HCT116 (cell line): ENCODE data around the gene CRAT. TPM values are rescaled to one million over a fixed set of nuclear protein-coding genes. Genes with fewer than 3 reads are reported as not detected.

ENCODE experiments used
- ATAC-seq: fragments of 200-7000 bp; cut with Tn5 transposase; 2 replicates; pipeline ENCODE4 v1.9.1; 2020; ENCODE audit warnings: mild to moderate bottlenecking, moderate library complexity
- BruUV-seq: library from RNA; stranded (reverse); fragments of 400-500 nt; replicated peaks from 2 replicates; lab custom pipeline; 2021; lab: Mats Ljungman, UMichigan
- CTCF ChIA-PET: fragments of 300-600 bp; sonication (Branson Sonifier 250); formaldehyde crosslinking; loops from one replicate; lab custom pipeline; 2021; ENCODE audit warnings: antibody characterized with exemption; lab: Charles Lee
- POLR2A ChIA-PET: fragments of 300-600, 350-600 bp; sonication (Branson Sonifier 250); formaldehyde crosslinking; loops from one replicate; lab custom pipeline; 2021; ENCODE audit warnings: antibody characterized with exemption; lab: Charles Lee
- RAD21 ChIA-PET, 2 experiments: fragments of 300-600 bp; sonication (Branson Sonifier 250); formaldehyde crosslinking; loops; one replicate each; lab custom pipeline; 2023; ENCODE audit warnings: low total read pairs in 2 of 2; ENCODE audit not compliant: uncharacterized antibody in 2 of 2, unreplicated experiment in 2 of 2, low non-redundant PET in 1 of 2; lab: Charles Lee
- DNase-seq: peaks from one replicate; pipeline ENCODE4 v3.0.0-alpha.2; 2010; ENCODE audit warnings: low read depth, low spot score
- H2AFZ ChIP-seq: fragments of 200-600 bp; shearing (Covaris generic), sonication (generic); 2 replicates; pipeline ENCODE4 v1.6.1; 2017; ENCODE audit warnings: low read depth, mixed run types, mixed read lengths, antibody characterized with exemption, low read length; ENCODE audit not compliant: poor library complexity, severe bottlenecking
- H3K27ac ChIP-seq: 2 replicates; pipeline ENCODE4 v1.5.1; 2012; ENCODE audit warnings: low read depth, low read length
- H3K27me3 ChIP-seq: fragments of 200-600 bp; sonication (generic); 2 replicates; pipeline ENCODE4 v1.6.1; 2016; ENCODE audit warnings: mixed run types, low read length, mixed read lengths; ENCODE audit not compliant: insufficient read depth
- H3K36me3 ChIP-seq, 2 experiments: fragments of 200-500 bp in 1 of 2; fragments of 200-600 bp in 1 of 2; sonication (Bioruptor generic) in 1 of 2; sonication (generic) in 1 of 2; 2 replicates each; pipeline versions ENCODE4 v1.5.1 to v1.6.1; 2014 to 2016; ENCODE audit warnings: low read length in 2 of 2, inconsistent platforms in 1 of 2, mixed read lengths in 1 of 2, mixed run types in 1 of 2; ENCODE audit not compliant: insufficient read depth in 2 of 2, control insufficient read depth in 1 of 2
- H3K4me1 ChIP-seq, 2 experiments: fragments of 200-600 bp in 1 of 2; sonication (generic) in 1 of 2; 2 replicates each; pipeline versions ENCODE4 v1.5.1 to v1.6.1; 2012 to 2017; ENCODE audit warnings: low read length in 2 of 2, inconsistent platforms in 1 of 2, mild to moderate bottlenecking in 1 of 2, mixed read lengths in 1 of 2, mixed run types in 1 of 2, moderate library complexity in 1 of 2; ENCODE audit not compliant: insufficient read depth in 2 of 2, control insufficient read depth in 1 of 2
- H3K4me2 ChIP-seq: fragments of 200-600 bp; sonication (generic); 2 replicates; pipeline ENCODE4 v1.6.1; 2017; ENCODE audit warnings: mixed run types, low read length, mixed read lengths
- H3K4me3 ChIP-seq, 2 experiments: fragments of 200-600 bp in 1 of 2; sonication (generic) in 1 of 2; replicated peaks in 1 of 2; 2 replicates each; pipeline ENCODE4 v1.5.1; 2011 to 2016; ENCODE audit warnings: low read length in 2 of 2, control low read depth in 1 of 2, low read depth in 1 of 2, mild to moderate bottlenecking in 1 of 2, mixed read lengths in 1 of 2, mixed run types in 1 of 2
- H3K79me2 ChIP-seq: fragments of 200-600 bp; sonication (generic); 2 replicates; pipeline ENCODE4 v1.6.1; 2017; ENCODE audit warnings: mild to moderate bottlenecking, mixed run types, low read length, moderate library complexity, mixed read lengths; ENCODE audit not compliant: insufficient read depth
- H3K9ac ChIP-seq: fragments of 200-600 bp; sonication (generic); 2 replicates; pipeline ENCODE4 v1.6.1; 2016; ENCODE audit warnings: low read length, mixed read lengths
- H3K9me2 ChIP-seq: fragments of 200-600 bp; sonication (generic), shearing (Covaris generic); 2 replicates; pipeline ENCODE4 v1.6.1; 2017; ENCODE audit warnings: mixed run types, mild to moderate bottlenecking, moderate library complexity; ENCODE audit not compliant: insufficient read depth
- H3K9me3 ChIP-seq, 2 experiments: fragments of 200-500 bp in 1 of 2; fragments of 200-600 bp in 1 of 2; sonication (Bioruptor generic) in 1 of 2; sonication (generic) in 1 of 2; 2 replicates each; pipeline ENCODE4 v1.6.1; 2014 to 2017; ENCODE audit warnings: low read length in 2 of 2, mixed read lengths in 2 of 2, inconsistent platforms in 1 of 2, low read depth in 1 of 2, mild to moderate bottlenecking in 1 of 2, mixed run types in 1 of 2, moderate library complexity in 1 of 2; ENCODE audit not compliant: control insufficient read depth in 1 of 2, insufficient read depth in 1 of 2
- H4K20me1 ChIP-seq: fragments of 200-600 bp; sonication (generic), shearing (Covaris generic); 2 replicates; pipeline ENCODE4 v1.6.1; 2017; ENCODE audit warnings: mixed run types, mild to moderate bottlenecking, moderate library complexity; ENCODE audit not compliant: insufficient read depth
- ATF3 ChIP-seq: IDR thresholded peaks from 2 replicates; pipeline ENCODE4 v1.6.1; 2012
- CEBPB ChIP-seq: IDR thresholded peaks from 2 replicates; pipeline ENCODE4 v1.6.1; 2012; ENCODE audit warnings: low read depth
- ELF1 ChIP-seq: IDR thresholded peaks from 2 replicates; pipeline ENCODE4 v1.6.1; 2012; ENCODE audit warnings: low read depth, borderline replicate concordance
- EZH2 ChIP-seq: fragments of 200-600 bp; sonication (generic); IDR thresholded peaks from 2 replicates; pipeline ENCODE4 v1.6.1; 2017; ENCODE audit warnings: antibody characterized with exemption, mixed run types
- POLR2A ChIP-seq: IDR thresholded peaks from 2 replicates; pipeline ENCODE4 v1.7.0; 2011; ENCODE audit warnings: borderline replicate concordance; ENCODE audit not compliant: insufficient read depth, insufficient read length; ENCODE audit errors: extremely low read depth
- RAD21 ChIP-seq: IDR thresholded peaks from 2 replicates; pipeline ENCODE4 v1.6.1; 2012; ENCODE audit warnings: low read depth, mild to moderate bottlenecking
- REST ChIP-seq: IDR thresholded peaks from 2 replicates; pipeline ENCODE4 v1.6.1; 2012; ENCODE audit warnings: low read depth
- SIN3A ChIP-seq: IDR thresholded peaks from 2 replicates; pipeline ENCODE4 v1.6.1; 2012; ENCODE audit warnings: low read depth
- SRF ChIP-seq: IDR thresholded peaks from 2 replicates; pipeline ENCODE4 v1.6.1; 2012; ENCODE audit warnings: low read depth
- intact Hi-C: fragments of 100-400 bp; cut with micrococcal nuclease; formaldehyde crosslinking; loops from 2 replicates; pipeline ENCODE4 v1.10.0; 2022
- total RNA-seq: library from RNA; stranded (reverse); gene quantifications from one replicate; pipeline ENCODE4 v1.2.1, GENCODE V29; 2021; ENCODE audit not compliant: unreplicated experiment

CRAT gene
- total RNA-seq, 1 experiment from 2014 or later: 29.0 TPM

- Histone ChIP-seq H3K36me3 (peaks cover 0 to 4% of the 10 kb centered on the region in 2 experiments; a peak in 1 of 4 replicates), H3K9me2 (no peaks in the 10 kb centered on the region), H3K4me3 (no peak overlapping the region), H3K4me1 (peaks cover 4 to 17% of the 10 kb centered on the region in 2 experiments; a peak in 3 of 4 replicates), H3K4me2 (no peak overlapping the region), H3K27me3 (no peaks in the 10 kb centered on the region), H3K79me2 (no peaks in the 10 kb centered on the region), H2AFZ (no peak overlapping the region), H3K27ac (no peak overlapping the region), H3K9ac (no peak overlapping the region), H4K20me1 (no peaks in the 10 kb centered on the region), H3K9me3 (no peaks in the 10 kb centered on the region)
- DNase-seq (no peak), ATAC-seq (no peak)
- ChIA-PET RAD21 (no interaction called here), CTCF (no interaction called here), POLR2A (no interaction called here)
- no peak for TF ChIP-seq ATF3
- TF ChIP-seq RAD21: no peak
- TF ChIP-seq POLR2A: no peak
- TF ChIP-seq REST: no peak
- no peak for TF ChIP-seq SIN3A
- TF ChIP-seq CEBPB: no peak
- no peak for TF ChIP-seq EZH2
- no peak for TF ChIP-seq ELF1
- no peak for TF ChIP-seq SRF
- no TSS peak for BruUV-seq
- intact Hi-C loops: no loop called here
Observed at GRCh38 chr9:129060991-129061390, 49.6 kb downstream of the CRAT start.
